Body of pancreas (tissue), 4 donors: ENCODE data around the gene LYL1. TPM values are rescaled to one million over a fixed set of nuclear protein-coding genes. Genes with fewer than 3 reads are reported as not detected.

ENCODE experiments used
- ATAC-seq: fragments of 150-250 bp; one replicate; pipeline ENCODE4 v1.9.1; 2016
- DNase-seq, 4 donors: peaks; one replicate each; pipeline ENCODE4 v3.0.0-alpha.2; 2019
- H3K27ac ChIP-seq, 4 donors: fragments of 200-600 bp; sonication (generic); 1 replicate in 3 of 4; 2 replicates in 1 of 4; pipeline versions ENCODE4 v1.5.1 to v1.6.1; 2016 to 2019; ENCODE audit warnings: mild to moderate bottlenecking in 1 of 4, mixed read lengths in 1 of 4, moderate library complexity in 1 of 4
- H3K27me3 ChIP-seq, 2 donors: fragments of 200-600 bp; sonication (generic); one replicate each; pipeline ENCODE4 v1.6.0; 2016; ENCODE audit warnings: mild to moderate bottlenecking in 1 of 2
- H3K36me3 ChIP-seq, 2 donors: fragments of 200-600 bp; sonication (generic); replicated peaks in 1 of 2; 2 replicates each; pipeline ENCODE4 v1.5.1; 2016; ENCODE audit warnings: low read depth in 2 of 2; ENCODE audit not compliant: insufficient read depth in 1 of 2
- H3K4me1 ChIP-seq: fragments of 200-600 bp; sonication (generic); one replicate; pipeline ENCODE4 v1.6.0; 2016
- H3K4me3 ChIP-seq, 2 donors: fragments of 200-600 bp; sonication (generic); 1 replicate in 1 of 2; 2 replicates in 1 of 2; pipeline ENCODE4 v1.5.1; 2016 to 2019
- H3K9me3 ChIP-seq, 3 donors: fragments of 200-600 bp; sonication (generic); 1 replicate in 2 of 3; 2 replicates in 1 of 3; pipeline ENCODE4 v1.5.1; 2016
- POLR2A ChIP-seq, 3 donors: fragments of 450-650 bp; IDR thresholded peaks; one replicate each; pipeline ENCODE4 v1.6.1; 2016; ENCODE audit warnings: antibody characterized with exemption in 3 of 3, mild to moderate bottlenecking in 2 of 3
- WGBS, 2 donors: methylation state at CpG; one replicate each; pipeline ENCODE4 v1.1.5; 2017; 5-methylcytosine and 5-hydroxymethylcytosine counted together
- intact Hi-C: fragments of 100-400 bp; cut with DNase I; formaldehyde crosslinking; loops from one replicate; pipeline ENCODE4 v1.15.1; 2023
- total RNA-seq, 2 donors: library from RNA; depleted of rRNA; stranded (reverse); fragments of >200 nt; gene quantifications; one replicate each; pipeline ENCODE4 v1.1.0, GENCODE V29; 2016
- TF ChIP-seq, protein P1 (sequence below), 7 experiments: fragments of 450-650 bp in 4 of 7; fragments of 200-600 bp in 3 of 7; sonication (generic) in 3 of 7; IDR thresholded peaks; one replicate each; pipeline ENCODE4 v1.5.1; 2016 to 2019; ENCODE audit warnings: antibody characterized with exemption in 7 of 7

LYL1 gene
- total RNA-seq, 2 donors from 2014 or later = 3.4 to 6.9 TPM

DNA sequence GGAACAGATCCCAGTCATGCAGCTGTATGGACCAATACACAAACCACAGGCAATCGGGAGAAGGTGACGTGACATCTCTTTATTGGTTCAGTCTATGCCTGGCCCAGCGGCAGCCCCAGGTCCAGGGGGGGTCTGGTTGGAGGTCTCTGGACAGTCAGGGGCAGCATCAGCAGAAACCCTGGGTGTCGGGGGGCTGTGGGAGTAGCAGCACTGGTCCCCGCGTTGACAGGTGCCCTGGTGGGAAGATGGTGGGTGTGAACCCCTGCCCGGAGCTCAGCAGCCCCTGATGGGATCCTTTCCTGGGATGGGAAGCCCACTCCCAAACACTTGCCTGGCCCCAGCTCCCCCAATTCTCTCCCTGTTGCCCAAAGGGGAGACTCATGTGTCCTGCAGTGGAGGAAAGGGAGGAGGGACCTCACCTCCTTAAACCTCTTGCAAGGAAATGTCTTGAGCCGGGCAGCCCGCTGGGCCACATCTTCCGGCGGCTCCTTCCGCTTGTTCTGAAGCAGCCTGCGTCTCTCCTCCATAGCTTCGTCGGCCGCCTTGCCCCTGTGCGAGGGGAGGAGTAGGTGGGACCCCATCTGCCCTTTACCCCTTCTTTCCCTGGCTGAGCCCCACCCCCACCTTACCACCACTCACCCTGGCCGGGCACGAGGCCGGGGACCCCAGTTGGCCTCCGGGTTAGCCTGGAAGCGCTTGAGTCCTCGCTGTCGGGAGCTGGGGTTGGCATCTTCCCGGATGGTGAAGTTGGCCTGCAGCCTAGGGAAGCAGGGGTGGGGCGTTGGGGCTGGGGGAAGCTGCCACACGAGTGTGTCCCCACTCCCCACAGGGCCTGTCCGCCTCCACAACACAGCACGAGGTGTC lies 2.4 kb upstream of the LYL1 start:
- no peaks in the 10 kb centered on the region for H3K36me3 ChIP-seq
- peaks cover 12% of the 10 kb centered on the region for H3K4me1 ChIP-seq
- intact Hi-C loops = no loop called here
- TF ChIP-seq POLR2A (IDR thresholded peaks at IDR 0.05) = no peak
- TF ChIP-seq, protein P1, sequence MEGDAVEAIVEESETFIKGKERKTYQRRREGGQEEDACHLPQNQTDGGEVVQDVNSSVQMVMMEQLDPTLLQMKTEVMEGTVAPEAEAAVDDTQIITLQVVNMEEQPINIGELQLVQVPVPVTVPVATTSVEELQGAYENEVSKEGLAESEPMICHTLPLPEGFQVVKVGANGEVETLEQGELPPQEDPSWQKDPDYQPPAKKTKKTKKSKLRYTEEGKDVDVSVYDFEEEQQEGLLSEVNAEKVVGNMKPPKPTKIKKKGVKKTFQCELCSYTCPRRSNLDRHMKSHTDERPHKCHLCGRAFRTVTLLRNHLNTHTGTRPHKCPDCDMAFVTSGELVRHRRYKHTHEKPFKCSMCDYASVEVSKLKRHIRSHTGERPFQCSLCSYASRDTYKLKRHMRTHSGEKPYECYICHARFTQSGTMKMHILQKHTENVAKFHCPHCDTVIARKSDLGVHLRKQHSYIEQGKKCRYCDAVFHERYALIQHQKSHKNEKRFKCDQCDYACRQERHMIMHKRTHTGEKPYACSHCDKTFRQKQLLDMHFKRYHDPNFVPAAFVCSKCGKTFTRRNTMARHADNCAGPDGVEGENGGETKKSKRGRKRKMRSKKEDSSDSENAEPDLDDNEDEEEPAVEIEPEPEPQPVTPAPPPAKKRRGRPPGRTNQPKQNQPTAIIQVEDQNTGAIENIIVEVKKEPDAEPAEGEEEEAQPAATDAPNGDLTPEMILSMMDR (IDR thresholded peaks at IDR 0.05) = no peak
- peak overlapping the region in 2 of 4 donors; percentile 36 to 77 for H3K27ac ChIP-seq
- H3K27me3 ChIP-seq = no peaks in the 10 kb centered on the region
- ATAC-seq (no peak), DNase-seq (no peak)
- H3K9me3 ChIP-seq = no peaks in the 10 kb centered on the region
- 65 to 93% methylated on average over 13 to 29 of the region's 29 CpGs for WGBS, 2 donors
- no peak overlapping the region for H3K4me3 ChIP-seq

DNA sequence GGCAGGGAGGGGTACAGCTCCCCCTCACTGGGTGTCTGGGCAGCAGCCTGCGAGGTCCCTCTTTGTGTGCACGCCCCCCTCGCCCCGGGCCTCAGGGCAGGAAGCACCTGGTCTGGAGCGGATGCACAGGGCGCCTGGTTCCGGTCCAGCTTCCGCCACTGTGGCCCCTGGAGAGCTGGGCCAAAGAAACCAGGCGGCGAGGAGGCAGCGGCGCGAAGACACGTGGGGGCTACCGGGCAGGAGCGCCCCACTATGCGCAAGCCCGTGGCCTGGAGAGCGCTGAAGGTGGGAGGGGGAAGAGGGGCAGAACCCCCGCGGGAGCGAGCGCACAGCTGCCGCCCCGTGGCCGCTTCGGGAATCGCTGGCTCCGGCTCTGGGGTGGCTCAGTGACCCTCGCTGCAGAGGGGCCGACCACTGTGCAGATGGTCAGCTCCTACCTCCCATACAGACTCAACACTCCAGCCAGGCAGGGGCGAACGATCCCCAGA lies 1.7 kb upstream of the LYL1 start:
- Histone ChIP-seq H3K9me3 (no peaks in the 10 kb centered on the region), H3K27ac (peak overlapping the region in 2 of 4 donors; percentile 36 to 77), H3K27me3 (no peaks in the 10 kb centered on the region), H3K36me3 (no peaks in the 10 kb centered on the region), H3K4me3 (no peak overlapping the region), H3K4me1 (peaks cover 12% of the 10 kb centered on the region)
- peak in 2 of 4 donors; percentile 44 to 61 for DNase-seq
- TF ChIP-seq, protein P1 (IDR thresholded peaks at IDR 0.05) = peak in 6 of 7 experiments; percentile 25 to 55 (median 43)
- no peak for TF ChIP-seq POLR2A (IDR thresholded peaks at IDR 0.05)
- intact Hi-C loops = no loop called here
- peak; percentile 11 for ATAC-seq
- 32 to 65% methylated on average over 12 to 32 of the region's 33 CpGs for WGBS, 2 donors

GRCh38 chr19:13103581-13104359 lies 1.1 kb upstream of the LYL1 start:
- H3K36me3 ChIP-seq = no peaks in the 10 kb centered on the region
- no peak overlapping the region for H3K4me3 ChIP-seq
- DNase-seq (no peak), ATAC-seq (no peak)
- WGBS, 2 donors = 75 to 89% methylated on average over 10 to 11 of the region's 13 CpGs
- H3K27me3 ChIP-seq = peaks cover 0 to 4% of the 10 kb centered on the region in 2 donors
- no peaks in the 10 kb centered on the region for H3K9me3 ChIP-seq
- TF ChIP-seq, protein P1 (IDR thresholded peaks at IDR 0.05) = no peak
- peak in 1 of 3 donors; percentile 2 for TF ChIP-seq POLR2A (IDR thresholded peaks at IDR 0.05)
- H3K27ac ChIP-seq = peak overlapping the region in 2 of 4 donors; percentile 62 to 77
- intact Hi-C loops = no loop called here
- H3K4me1 ChIP-seq = peaks cover 17% of the 10 kb centered on the region

DNA sequence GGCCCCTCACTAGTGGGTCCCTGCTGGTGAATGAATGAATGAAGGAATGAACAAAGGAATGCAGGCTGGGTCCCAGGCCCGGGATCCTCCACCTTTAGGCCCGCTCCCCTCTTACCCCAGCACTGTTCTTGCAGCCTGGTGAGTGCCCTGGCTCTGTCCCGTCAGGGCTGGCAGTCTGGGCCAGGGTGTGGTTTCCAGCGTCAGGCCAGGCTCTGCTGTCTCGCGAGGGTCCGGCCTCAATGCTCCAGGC lies 317 bp downstream of the LYL1 start:
- 29% methylated on average over 3 of the region's 7 CpGs; no CpG with 5 or more reads in 1 of the 2 donors for WGBS, 2 donors
- no peak for ATAC-seq
- no peak overlapping the region for H3K4me3 ChIP-seq
- intact Hi-C loops = no loop called here
- peak overlapping the region in 2 of 4 donors; percentile 62 to 77 for H3K27ac ChIP-seq
- H3K27me3 ChIP-seq = peaks cover 0 to 8% of the 10 kb centered on the region in 2 donors
- H3K36me3 ChIP-seq = no peaks in the 10 kb centered on the region
- no peak for DNase-seq
- TF ChIP-seq POLR2A (IDR thresholded peaks at IDR 0.05) = no peak
- TF ChIP-seq, protein P1 (IDR thresholded peaks at IDR 0.05) = no peak
- no peaks in the 10 kb centered on the region for H3K9me3 ChIP-seq
- H3K4me1 ChIP-seq = peaks cover 29% of the 10 kb centered on the region
